K562 (cell line): ENCODE data around the gene OOEP.

Experiments
- CHD4 ChIP-seq: fragments of 200-600 bp; sonication (generic); IDR thresholded peaks from 3 replicates; pipeline ENCODE4 v1.6.1; 2012; ENCODE audit warnings: low read depth, mild to moderate bottlenecking, mixed read lengths, low read length, inconsistent platforms; ENCODE audit not compliant: insufficient read depth, insufficient replicate concordance, poor library complexity, severe bottlenecking
- GABPA ChIP-seq: fragments of 200-800 bp; sonication (Bioruptor generic); conservative IDR thresholded peaks from 2 replicates; pipeline ENCODE4 v1.6.1; 2016; ENCODE audit warnings: low read depth, missing genetic modification characterization, missing compliant biosample characterization
- MXI1 ChIP-seq: IDR thresholded peaks from 2 replicates; pipeline ENCODE4 v1.6.1; 2011; ENCODE audit warnings: low read depth, mild to moderate bottlenecking, improper control_type of control experiment, low read length
- NCOA1 ChIP-seq: fragments of 450-650 bp; IDR thresholded peaks from 2 replicates; pipeline ENCODE4 v1.6.1; 2016; ENCODE audit warnings: low read depth
- PHF8 ChIP-seq: fragments of 200-600 bp; sonication (generic); IDR thresholded peaks from 2 replicates; pipeline ENCODE4 v1.6.1; 2012; ENCODE audit warnings: mixed run types, mild to moderate bottlenecking, inconsistent platforms, low read length, moderate library complexity, borderline replicate concordance
- POLR2G ChIP-seq: fragments of 200-400 bp; formaldehyde crosslinking; IDR thresholded peaks from 2 replicates; pipeline ENCODE4 v1.6.1; 2017; ENCODE audit warnings: low read depth, mild to moderate bottlenecking, antibody characterized with exemption, low read length, moderate library complexity
- SPI1 ChIP-seq: IDR thresholded peaks from 2 replicates; pipeline ENCODE4 v1.6.1; 2011; ENCODE audit warnings: low read depth, low read length, control low read depth, borderline replicate concordance
- ZFP36 ChIP-seq: fragments of 150-350 bp; IDR thresholded peaks from 2 replicates; pipeline ENCODE4 v1.6.1; 2018; ENCODE audit warnings: low read length, low read depth; ENCODE audit not compliant: partially characterized antibody
- TF ChIP-seq, protein P1 (sequence below): fragments of 450-650 bp; IDR thresholded peaks from 2 replicates; pipeline ENCODE4 v1.6.1; 2016; ENCODE audit warnings: borderline replicate concordance
- TF ChIP-seq, protein P2 (sequence below): conservative IDR thresholded peaks from 2 replicates; pipeline ENCODE4 v1.6.1; 2011; ENCODE audit warnings: low read depth, mild to moderate bottlenecking, low read length; ENCODE audit not compliant: control insufficient read depth
- TF ChIP-seq, protein P3 (sequence below): fragments of 250-450 bp; sonication (Bioruptor Pico); IDR thresholded peaks from 2 replicates; pipeline ENCODE4 v1.9.0; 2021; ENCODE audit warnings: mild to moderate bottlenecking, inconsistent platforms

DNA sequence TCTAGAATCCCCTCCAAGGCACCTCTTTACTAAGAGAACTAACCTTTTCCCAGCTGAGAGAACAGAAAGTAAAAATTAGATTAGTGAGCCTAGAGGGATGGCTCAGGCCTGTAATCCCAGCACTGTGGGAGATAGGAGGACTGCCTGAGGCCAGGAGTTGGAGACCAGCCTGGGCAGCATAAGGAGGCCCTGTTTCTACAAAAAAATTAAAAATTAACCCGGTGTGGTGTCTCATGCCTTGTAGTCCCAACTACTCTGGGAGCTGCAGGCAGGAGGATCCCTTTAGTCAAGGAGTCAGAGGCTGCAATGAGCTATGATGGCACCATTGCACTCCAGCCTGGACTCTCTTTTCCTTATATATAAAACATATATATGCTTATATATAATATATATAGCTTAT is 5.5 kb upstream of the OOEP start:
- TF ChIP-seq, protein P1, sequence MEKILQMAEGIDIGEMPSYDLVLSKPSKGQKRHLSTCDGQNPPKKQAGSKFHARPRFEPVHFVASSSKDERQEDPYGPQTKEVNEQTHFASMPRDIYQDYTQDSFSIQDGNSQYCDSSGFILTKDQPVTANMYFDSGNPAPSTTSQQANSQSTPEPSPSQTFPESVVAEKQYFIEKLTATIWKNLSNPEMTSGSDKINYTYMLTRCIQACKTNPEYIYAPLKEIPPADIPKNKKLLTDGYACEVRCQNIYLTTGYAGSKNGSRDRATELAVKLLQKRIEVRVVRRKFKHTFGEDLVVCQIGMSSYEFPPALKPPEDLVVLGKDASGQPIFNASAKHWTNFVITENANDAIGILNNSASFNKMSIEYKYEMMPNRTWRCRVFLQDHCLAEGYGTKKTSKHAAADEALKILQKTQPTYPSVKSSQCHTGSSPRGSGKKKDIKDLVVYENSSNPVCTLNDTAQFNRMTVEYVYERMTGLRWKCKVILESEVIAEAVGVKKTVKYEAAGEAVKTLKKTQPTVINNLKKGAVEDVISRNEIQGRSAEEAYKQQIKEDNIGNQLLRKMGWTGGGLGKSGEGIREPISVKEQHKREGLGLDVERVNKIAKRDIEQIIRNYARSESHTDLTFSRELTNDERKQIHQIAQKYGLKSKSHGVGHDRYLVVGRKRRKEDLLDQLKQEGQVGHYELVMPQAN: no peak
- TF ChIP-seq POLR2G: no peak
- no peak for TF ChIP-seq CHD4
- no peak for TF ChIP-seq ZFP36
- TF ChIP-seq MXI1: no peak
- TF ChIP-seq PHF8: no peak
- TF ChIP-seq SPI1: no peak
- TF ChIP-seq NCOA1: no peak
- TF ChIP-seq GABPA (tag): no peak
- TF ChIP-seq, protein P2, sequence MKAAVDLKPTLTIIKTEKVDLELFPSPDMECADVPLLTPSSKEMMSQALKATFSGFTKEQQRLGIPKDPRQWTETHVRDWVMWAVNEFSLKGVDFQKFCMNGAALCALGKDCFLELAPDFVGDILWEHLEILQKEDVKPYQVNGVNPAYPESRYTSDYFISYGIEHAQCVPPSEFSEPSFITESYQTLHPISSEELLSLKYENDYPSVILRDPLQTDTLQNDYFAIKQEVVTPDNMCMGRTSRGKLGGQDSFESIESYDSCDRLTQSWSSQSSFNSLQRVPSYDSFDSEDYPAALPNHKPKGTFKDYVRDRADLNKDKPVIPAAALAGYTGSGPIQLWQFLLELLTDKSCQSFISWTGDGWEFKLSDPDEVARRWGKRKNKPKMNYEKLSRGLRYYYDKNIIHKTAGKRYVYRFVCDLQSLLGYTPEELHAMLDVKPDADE: no peak
- TF ChIP-seq, protein P3, sequence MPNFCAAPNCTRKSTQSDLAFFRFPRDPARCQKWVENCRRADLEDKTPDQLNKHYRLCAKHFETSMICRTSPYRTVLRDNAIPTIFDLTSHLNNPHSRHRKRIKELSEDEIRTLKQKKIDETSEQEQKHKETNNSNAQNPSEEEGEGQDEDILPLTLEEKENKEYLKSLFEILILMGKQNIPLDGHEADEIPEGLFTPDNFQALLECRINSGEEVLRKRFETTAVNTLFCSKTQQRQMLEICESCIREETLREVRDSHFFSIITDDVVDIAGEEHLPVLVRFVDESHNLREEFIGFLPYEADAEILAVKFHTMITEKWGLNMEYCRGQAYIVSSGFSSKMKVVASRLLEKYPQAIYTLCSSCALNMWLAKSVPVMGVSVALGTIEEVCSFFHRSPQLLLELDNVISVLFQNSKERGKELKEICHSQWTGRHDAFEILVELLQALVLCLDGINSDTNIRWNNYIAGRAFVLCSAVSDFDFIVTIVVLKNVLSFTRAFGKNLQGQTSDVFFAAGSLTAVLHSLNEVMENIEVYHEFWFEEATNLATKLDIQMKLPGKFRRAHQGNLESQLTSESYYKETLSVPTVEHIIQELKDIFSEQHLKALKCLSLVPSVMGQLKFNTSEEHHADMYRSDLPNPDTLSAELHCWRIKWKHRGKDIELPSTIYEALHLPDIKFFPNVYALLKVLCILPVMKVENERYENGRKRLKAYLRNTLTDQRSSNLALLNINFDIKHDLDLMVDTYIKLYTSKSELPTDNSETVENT (CRISPR knock-in tag): no peak
